ENCODE measurements around the gene PPP2CA. TPM values are rescaled to one million over a fixed set of nuclear protein-coding genes. Genes with fewer than 3 reads are reported as not detected.

The PPP2CA gene
- total RNA-seq, 4 donors from 2014 or later = 30.4 to 198 (median 147) TPM

DNA sequence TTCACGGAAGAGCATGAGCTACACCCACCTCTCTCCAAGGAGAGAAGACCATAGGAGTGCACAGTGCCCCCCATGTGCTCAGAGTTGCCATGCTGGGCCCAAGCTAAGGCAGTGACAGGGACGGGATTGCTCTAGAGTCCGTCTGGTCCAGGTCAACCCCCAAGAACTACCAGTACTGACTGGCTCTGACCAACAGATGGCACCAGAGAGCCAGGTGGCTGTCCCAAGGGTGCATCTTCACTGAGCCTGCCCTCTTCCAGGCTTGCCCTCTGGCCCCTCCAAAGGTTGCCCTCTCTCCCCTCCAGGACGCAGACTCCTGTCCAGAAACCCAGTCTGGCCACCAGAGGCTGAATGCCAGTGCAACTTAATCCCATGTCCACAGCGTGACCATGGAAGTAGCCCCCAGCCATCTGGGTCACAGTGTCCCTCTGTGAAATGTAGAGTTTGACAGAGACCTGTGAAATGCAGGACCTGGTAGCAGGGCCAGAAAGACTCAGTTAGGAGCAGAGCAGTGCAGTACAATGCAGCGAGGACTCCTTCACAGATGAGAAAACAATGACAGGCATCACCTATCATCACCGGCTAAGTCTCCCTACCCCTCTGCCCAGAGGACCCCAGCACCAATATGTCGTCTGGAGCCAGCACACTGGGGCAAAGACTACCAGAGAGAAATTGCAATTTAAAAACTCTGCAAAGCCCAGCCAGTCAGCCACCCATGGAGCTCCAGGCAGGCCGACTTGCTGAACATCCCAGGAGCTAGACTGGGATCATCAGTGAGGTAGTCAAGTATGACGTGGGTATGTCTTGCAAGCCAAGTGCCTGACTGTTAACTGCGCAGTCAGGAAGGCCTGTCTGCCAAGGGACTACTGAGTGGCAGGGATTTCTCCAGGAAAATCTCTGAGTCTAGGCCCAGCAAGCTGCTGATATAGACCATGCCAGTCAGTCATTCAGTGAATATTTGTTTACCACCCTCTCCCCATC lies 41.4 kb downstream of the PPP2CA start:
- in situ Hi-C loops (cut with MboI; ENCODE audit: low pct_ligation_motif_present in 1 of 4, low pct_unique_long_range_greater_than_20kb in 1 of 4, low sequenced_read_pairs in 3 of 4) = loop anchor here (5.0 to 25.0 kb wide), 5 partner anchors 100 to 403 kb away; no protein-coding TSS in a partner anchor
- intact Hi-C loops (cut with DNase I; ENCODE audit: low total_unique reads) = loop anchor here (5.0 kb wide), 2 partner anchors 103 to 398 kb away; no protein-coding TSS in a partner anchor
- Histone ChIP-seq H3K27ac (no peak overlapping the region), H3K36me3 (no peaks in the 10 kb centered on the region), H3K9me3 (no peaks in the 10 kb centered on the region), H3K4me1 (no peaks in the 10 kb centered on the region), H3K4me3 (no peak overlapping the region), H3K27me3 (no peaks in the 10 kb centered on the region)
- WGBS, 2 donors (ENCODE audit: low coverage in 1 of 2) = 60% methylated on average over 11 of the region's 11 CpGs; no CpG with 5 or more reads in 1 of the 2 donors
- TF ChIP-seq POLR2AphosphoS5 (IDR thresholded peaks at IDR 0.05) (peak in 1 of 3 donors; percentile 10), EP300 (IDR thresholded peaks at IDR 0.05; ENCODE audit: low read depth) (no peak), POLR2A (IDR thresholded peaks at IDR 0.05) (no peak)
- TF ChIP-seq, protein P1, sequence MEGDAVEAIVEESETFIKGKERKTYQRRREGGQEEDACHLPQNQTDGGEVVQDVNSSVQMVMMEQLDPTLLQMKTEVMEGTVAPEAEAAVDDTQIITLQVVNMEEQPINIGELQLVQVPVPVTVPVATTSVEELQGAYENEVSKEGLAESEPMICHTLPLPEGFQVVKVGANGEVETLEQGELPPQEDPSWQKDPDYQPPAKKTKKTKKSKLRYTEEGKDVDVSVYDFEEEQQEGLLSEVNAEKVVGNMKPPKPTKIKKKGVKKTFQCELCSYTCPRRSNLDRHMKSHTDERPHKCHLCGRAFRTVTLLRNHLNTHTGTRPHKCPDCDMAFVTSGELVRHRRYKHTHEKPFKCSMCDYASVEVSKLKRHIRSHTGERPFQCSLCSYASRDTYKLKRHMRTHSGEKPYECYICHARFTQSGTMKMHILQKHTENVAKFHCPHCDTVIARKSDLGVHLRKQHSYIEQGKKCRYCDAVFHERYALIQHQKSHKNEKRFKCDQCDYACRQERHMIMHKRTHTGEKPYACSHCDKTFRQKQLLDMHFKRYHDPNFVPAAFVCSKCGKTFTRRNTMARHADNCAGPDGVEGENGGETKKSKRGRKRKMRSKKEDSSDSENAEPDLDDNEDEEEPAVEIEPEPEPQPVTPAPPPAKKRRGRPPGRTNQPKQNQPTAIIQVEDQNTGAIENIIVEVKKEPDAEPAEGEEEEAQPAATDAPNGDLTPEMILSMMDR (IDR thresholded peaks at IDR 0.05) = peak; percentile 87 to 92 (median 90)
- DNase-seq = peak; percentile 79

DNA sequence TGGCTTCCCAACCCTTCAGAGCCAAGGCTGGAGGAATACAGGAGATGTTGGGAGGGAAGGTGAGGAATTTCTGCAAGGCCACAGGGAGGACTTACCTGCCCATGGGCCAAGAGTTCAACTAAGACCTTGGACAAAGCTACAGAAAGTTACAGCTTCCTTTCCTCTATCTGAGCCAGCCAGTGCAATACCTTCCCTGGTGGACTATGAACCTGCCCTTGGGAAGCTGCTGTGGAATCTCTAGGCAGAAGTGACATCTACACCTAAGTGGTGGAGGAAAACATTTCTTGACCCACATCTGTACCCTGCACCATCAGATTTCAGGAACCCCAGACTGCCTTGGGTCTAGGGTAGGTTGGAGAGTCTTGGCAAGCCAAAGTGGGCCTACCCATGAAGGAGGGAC lies 42.4 kb downstream of the PPP2CA start:
- intact Hi-C loops (cut with DNase I; ENCODE audit: low total_unique reads) (loop anchor here (5.0 kb wide), 2 partner anchors 104 to 399 kb away; no protein-coding TSS in a partner anchor), in situ Hi-C loops (cut with MboI; ENCODE audit: low pct_ligation_motif_present in 1 of 4, low pct_unique_long_range_greater_than_20kb in 1 of 4, low sequenced_read_pairs in 3 of 4) (loop anchor here (5.0 to 25.0 kb wide), 5 partner anchors 101 to 404 kb away; no protein-coding TSS in a partner anchor)
- Histone ChIP-seq H3K9me3 (no peaks in the 10 kb centered on the region), H3K27me3 (no peaks in the 10 kb centered on the region), H3K27ac (no peak overlapping the region), H3K36me3 (no peaks in the 10 kb centered on the region), H3K4me3 (no peak overlapping the region), H3K4me1 (peaks cover under 1 to 1% (median under 1%) of the 10 kb centered on the region in 4 donors)
- TF ChIP-seq EP300 (IDR thresholded peaks at IDR 0.05; ENCODE audit: low read depth) = no peak
- no peak for DNase-seq

DNA sequence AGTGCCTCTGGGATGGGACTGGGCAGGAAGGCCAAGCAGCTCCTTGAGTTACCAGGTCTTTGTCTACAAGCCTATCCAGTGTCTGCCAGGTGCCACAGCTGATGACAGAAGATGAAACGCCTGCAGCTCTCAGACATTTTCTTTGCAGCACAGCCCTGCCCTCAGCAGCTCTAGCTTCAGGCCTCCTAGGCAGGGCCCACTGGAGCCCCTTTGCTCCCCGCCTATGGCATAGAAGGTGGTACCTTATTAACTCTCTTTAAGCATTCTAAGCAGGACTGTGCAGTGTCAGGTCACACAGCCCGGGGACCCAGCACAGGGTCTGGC lies 47.8 kb downstream of the PPP2CA start:
- in situ Hi-C loops (cut with MboI; ENCODE audit: low pct_ligation_motif_present in 1 of 4, low pct_unique_long_range_greater_than_20kb in 1 of 4, low sequenced_read_pairs in 3 of 4) = loop anchor here in 2 of 4 donors (25.0 kb wide), 2 partner anchors 384 to 409 kb away; no protein-coding TSS in a partner anchor

DNA sequence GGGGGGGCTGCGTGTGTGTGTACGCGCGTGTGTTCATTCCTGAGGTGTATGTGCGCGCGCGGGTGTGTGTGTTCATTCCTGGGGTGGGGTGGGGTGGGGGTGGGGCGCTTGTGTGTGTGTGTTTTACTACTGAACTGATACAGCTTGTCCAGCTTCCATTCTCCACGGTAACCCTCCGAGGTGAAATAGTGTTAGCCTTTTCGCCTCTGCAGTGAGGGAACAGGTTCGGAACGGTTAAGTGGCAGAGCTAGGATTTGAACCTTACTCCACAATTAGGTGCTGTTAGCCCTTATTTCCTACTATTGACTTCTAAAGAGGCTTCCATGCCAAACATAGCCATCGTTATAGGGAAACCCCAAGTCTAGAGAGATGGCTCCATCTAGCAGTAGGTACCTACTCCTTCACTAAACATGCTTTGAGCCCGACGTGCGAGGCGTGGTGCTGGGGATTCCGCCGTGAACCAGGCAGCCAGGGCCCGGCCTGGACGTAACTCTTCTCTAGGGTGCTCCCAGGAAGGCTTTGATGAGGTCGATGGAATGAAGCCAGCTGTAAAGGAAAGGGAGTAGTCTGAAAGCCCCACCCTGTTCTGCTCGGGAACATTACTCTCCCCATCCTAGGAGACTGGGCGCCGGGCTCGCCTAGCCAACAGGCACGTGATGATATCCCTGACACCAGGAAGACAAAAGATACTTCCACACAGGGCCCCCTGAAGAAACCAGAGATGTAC lies 48.3 kb downstream of the PPP2CA start:
- peak overlapping the region; percentile 95 to 99 (median 98) for H3K27ac ChIP-seq
- TF ChIP-seq POLR2A (IDR thresholded peaks at IDR 0.05) (peak; percentile 82), EP300 (IDR thresholded peaks at IDR 0.05; ENCODE audit: low read depth) (no peak), POLR2AphosphoS5 (IDR thresholded peaks at IDR 0.05) (peak; percentile 38 to 89 (median 83))
- TF ChIP-seq, protein P1 (IDR thresholded peaks at IDR 0.05) = no peak
- peaks cover 14 to 43% (median 26%) of the 10 kb centered on the region in 4 donors for H3K4me1 ChIP-seq
- no peaks in the 10 kb centered on the region for H3K9me3 ChIP-seq
- intact Hi-C loops (cut with DNase I; ENCODE audit: low total_unique reads) = no loop called here
- peak; percentile 89 for DNase-seq
- 22% methylated on average over 29 of the region's 29 CpGs; no CpG with 5 or more reads in 1 of the 2 donors for WGBS, 2 donors (ENCODE audit: low coverage in 1 of 2)
- no peaks in the 10 kb centered on the region for H3K27me3 ChIP-seq
- peaks cover 0 to 5% (median 0%) of the 10 kb centered on the region in 4 donors for H3K36me3 ChIP-seq
- in situ Hi-C loops (cut with MboI; ENCODE audit: low pct_ligation_motif_present in 1 of 4, low pct_unique_long_range_greater_than_20kb in 1 of 4, low sequenced_read_pairs in 3 of 4) = loop anchor here in 2 of 4 donors (25.0 kb wide), 2 partner anchors 385 to 410 kb away; no protein-coding TSS in a partner anchor
- H3K4me3 ChIP-seq = peak overlapping the region; percentile 68 to 96 (median 78)

More for the DNA sequence above, 47.8 kb downstream of the PPP2CA start:
- intact Hi-C loops (cut with DNase I; ENCODE audit: low total_unique reads) = no loop called here
- H3K4me1 ChIP-seq = peaks cover 14 to 38% (median 24%) of the 10 kb centered on the region in 4 donors
- no peaks in the 10 kb centered on the region for H3K27me3 ChIP-seq
- peak overlapping the region; percentile 95 to 99 (median 98) for H3K27ac ChIP-seq
- DNase-seq = no peak
- H3K4me3 ChIP-seq = no peak overlapping the region
- peaks cover 0 to 4% (median 0%) of the 10 kb centered on the region in 4 donors for H3K36me3 ChIP-seq
- H3K9me3 ChIP-seq = no peaks in the 10 kb centered on the region
- WGBS, 2 donors (ENCODE audit: low coverage in 1 of 2) = 59% methylated on average over 3 of the region's 3 CpGs; no CpG with 5 or more reads in 1 of the 2 donors
- TF ChIP-seq EP300 (IDR thresholded peaks at IDR 0.05; ENCODE audit: low read depth) = no peak
- TF ChIP-seq, protein P1 (IDR thresholded peaks at IDR 0.05) = no peak
- TF ChIP-seq POLR2A (IDR thresholded peaks at IDR 0.05) = no peak
- TF ChIP-seq POLR2AphosphoS5 (IDR thresholded peaks at IDR 0.05) = no peak
